ENCODE measurements around the gene SLC25A11.
A peak's percentile ranks its signal among the peaks of the same experiment; 100 is the strongest.

The SLC25A11 gene

GRCh38 chr17:4968486-4969046 lies 28.7 kb upstream of the SLC25A11 start:
- Histone ChIP-seq H2BK120ac (ENCODE audit: low read depth, low read length) (peak overlapping the region; percentile 15), H3K9ac (ENCODE audit: low read length) (peak overlapping the region; percentile 76), H2BK5ac (ENCODE audit: low read length) (peak overlapping the region; percentile 96), H2AK5ac (ENCODE audit: low read length) (peak overlapping the region; percentile 90), H3K23ac (ENCODE audit: low read length) (peak overlapping the region; percentile 34), H3K4me3 (ENCODE audit: low read length) (peak overlapping the region; percentile 83), H3K18ac (ENCODE audit: low read length) (peak overlapping the region; percentile 82), H3K4me1 (ENCODE audit: control insufficient read depth, low read depth, low read length) (peaks cover 4% of the 10 kb centered on the region), H4K5ac (ENCODE audit: low read length) (no peak overlapping the region), H3K36me3 (ENCODE audit: control insufficient read depth, insufficient read depth, low read length) (no peaks in the 10 kb centered on the region), H3K79me2 (ENCODE audit: control insufficient read depth, insufficient read depth, low read length) (peaks cover 6% of the 10 kb centered on the region), H3K4me2 (ENCODE audit: low read length) (peak overlapping the region; percentile 91), H3K79me1 (ENCODE audit: low read length) (peaks cover 10% of the 10 kb centered on the region), H4K8ac (ENCODE audit: low read depth, low read length) (no peak overlapping the region), H3K27ac (ENCODE audit: low read depth, low read length) (peak overlapping the region; percentile 58), H3K56ac (ENCODE audit: low read length) (peak overlapping the region; percentile 99), H3K4ac (ENCODE audit: low read depth, low read length) (peak overlapping the region; percentile 75), H2BK15ac (replicated peaks; ENCODE audit: low read depth) (no peak overlapping the region), H3K27me3 (ENCODE audit: insufficient read depth, low read length, poor library complexity) (no peaks in the 10 kb centered on the region)
- peak; percentile 69 for DNase-seq
- no CpG with 5 or more reads among the region's 23 CpGs for WGBS (ENCODE audit: extremely low coverage, insufficient coverage, low lambda C conversion rate)

GRCh38 chr17:4967539-4968485 lies 28.0 kb upstream of the SLC25A11 start, which contains the start of gene SPAG7:
SPAG7 (minus strand) TSS chr17:4967817; CDS start chr17:4967804, 13 bp downstream.
- H4K8ac ChIP-seq (ENCODE audit: low read depth, low read length), result no peak within 1 kb of the TSS
- no peaks in the 10 kb centered on the region for H3K36me3 ChIP-seq (ENCODE audit: control insufficient read depth, insufficient read depth, low read length)
- peak within 1 kb of the TSS; percentile 96 for H2BK5ac ChIP-seq (ENCODE audit: low read length)
- H3K4me1 ChIP-seq (ENCODE audit: control insufficient read depth, low read depth, low read length), result peaks cover 4% of the 10 kb centered on the region
- peaks cover 6% of the 10 kb centered on the region for H3K79me2 ChIP-seq (ENCODE audit: control insufficient read depth, insufficient read depth, low read length)
- H3K9ac ChIP-seq (ENCODE audit: low read length), result peak within 1 kb of the TSS; percentile 94
- peaks cover 10% of the 10 kb centered on the region for H3K79me1 ChIP-seq (ENCODE audit: low read length)
- H2AK5ac ChIP-seq (ENCODE audit: low read length), result peak within 1 kb of the TSS; percentile 68
- peak within 1 kb of the TSS; percentile 91 for H3K4me2 ChIP-seq (ENCODE audit: low read length)
- no peak within 1 kb of the TSS for H2BK15ac ChIP-seq (replicated peaks; ENCODE audit: low read depth)
- peak within 1 kb of the TSS; percentile 94 for H3K18ac ChIP-seq (ENCODE audit: low read length)
- H3K27ac ChIP-seq (ENCODE audit: low read depth, low read length), result peak within 1 kb of the TSS; percentile 97
- H4K5ac ChIP-seq (ENCODE audit: low read length), result no peak within 1 kb of the TSS
- H2BK120ac ChIP-seq (ENCODE audit: low read depth, low read length), result peak within 1 kb of the TSS; percentile 45
- H3K23ac ChIP-seq (ENCODE audit: low read length), result peak within 1 kb of the TSS; percentile 81
- H3K56ac ChIP-seq (ENCODE audit: low read length), result peak within 1 kb of the TSS; percentile 99
- H3K27me3 ChIP-seq (ENCODE audit: insufficient read depth, low read length, poor library complexity), result no peaks in the 10 kb centered on the region
- H3K4ac ChIP-seq (ENCODE audit: low read depth, low read length), result peak within 1 kb of the TSS; percentile 75
- WGBS (ENCODE audit: extremely low coverage, insufficient coverage, low lambda C conversion rate), result no CpG with 5 or more reads among the region's 66 CpGs
- H3K4me3 ChIP-seq (ENCODE audit: low read length), result peak within 1 kb of the TSS; percentile 83
- DNase-seq, result peak; percentile 97

- no peaks in the 10 kb centered on the region for H3K36me3 ChIP-seq (ENCODE audit: control insufficient read depth, insufficient read depth, low read length)
- DNase-seq, result peak; percentile 100
Observed at GRCh38 chr17:4966844-4967538, 27.1 kb upstream of the SLC25A11 start.

GRCh38 chr17:4965311-4965986 lies 25.6 kb upstream of the SLC25A11 start:
- no peak overlapping the region for H3K9ac ChIP-seq (ENCODE audit: low read length)
- H3K36me3 ChIP-seq (ENCODE audit: control insufficient read depth, insufficient read depth, low read length), result no peaks in the 10 kb centered on the region
- H2BK120ac ChIP-seq (ENCODE audit: low read depth, low read length), result no peak overlapping the region
- H3K4me2 ChIP-seq (ENCODE audit: low read length), result no peak overlapping the region
- no peaks in the 10 kb centered on the region for H3K27me3 ChIP-seq (ENCODE audit: insufficient read depth, low read length, poor library complexity)
- H3K18ac ChIP-seq (ENCODE audit: low read length), result no peak overlapping the region
- no peak overlapping the region for H3K27ac ChIP-seq (ENCODE audit: low read depth, low read length)
- no peak overlapping the region for H4K8ac ChIP-seq (ENCODE audit: low read depth, low read length)
- H3K23ac ChIP-seq (ENCODE audit: low read length), result no peak overlapping the region
- H3K79me1 ChIP-seq (ENCODE audit: low read length), result peaks cover 10% of the 10 kb centered on the region
- no peak overlapping the region for H2BK15ac ChIP-seq (replicated peaks; ENCODE audit: low read depth)
- H3K4me1 ChIP-seq (ENCODE audit: control insufficient read depth, low read depth, low read length), result peaks cover 4% of the 10 kb centered on the region
- no CpG with 5 or more reads among the region's 15 CpGs for WGBS (ENCODE audit: extremely low coverage, insufficient coverage, low lambda C conversion rate)
- no peak overlapping the region for H2AK5ac ChIP-seq (ENCODE audit: low read length)
- no peak overlapping the region for H2BK5ac ChIP-seq (ENCODE audit: low read length)
- H3K56ac ChIP-seq (ENCODE audit: low read length), result no peak overlapping the region
- no peak for DNase-seq
- H3K4ac ChIP-seq (ENCODE audit: low read depth, low read length), result no peak overlapping the region
- H3K79me2 ChIP-seq (ENCODE audit: control insufficient read depth, insufficient read depth, low read length), result peaks cover 6% of the 10 kb centered on the region
- H4K5ac ChIP-seq (ENCODE audit: low read length), result no peak overlapping the region
- H3K4me3 ChIP-seq (ENCODE audit: low read length), result no peak overlapping the region

More at GRCh38 chr17:4966844-4967538, 27.1 kb upstream of the SLC25A11 start:
- Histone ChIP-seq H3K4ac (ENCODE audit: low read depth, low read length) (peak overlapping the region; percentile 74), H3K9ac (ENCODE audit: low read length) (peak overlapping the region; percentile 94), H2AK5ac (ENCODE audit: low read length) (peak overlapping the region; percentile 68), H3K23ac (ENCODE audit: low read length) (peak overlapping the region; percentile 81), H3K27me3 (ENCODE audit: insufficient read depth, low read length, poor library complexity) (no peaks in the 10 kb centered on the region), H2BK120ac (ENCODE audit: low read depth, low read length) (peak overlapping the region; percentile 45), H4K8ac (ENCODE audit: low read depth, low read length) (no peak overlapping the region), H3K79me2 (ENCODE audit: control insufficient read depth, insufficient read depth, low read length) (peaks cover 6% of the 10 kb centered on the region), H2BK15ac (replicated peaks; ENCODE audit: low read depth) (no peak overlapping the region), H3K79me1 (ENCODE audit: low read length) (peaks cover 10% of the 10 kb centered on the region), H3K27ac (ENCODE audit: low read depth, low read length) (peak overlapping the region; percentile 97), H4K5ac (ENCODE audit: low read length) (no peak overlapping the region), H3K18ac (ENCODE audit: low read length) (peak overlapping the region; percentile 94), H3K4me1 (ENCODE audit: control insufficient read depth, low read depth, low read length) (peaks cover 4% of the 10 kb centered on the region), H3K4me2 (ENCODE audit: low read length) (peak overlapping the region; percentile 77), H3K4me3 (ENCODE audit: low read length) (peak overlapping the region; percentile 58), H2BK5ac (ENCODE audit: low read length) (peak overlapping the region; percentile 81), H3K56ac (ENCODE audit: low read length) (peak overlapping the region; percentile 96)
- WGBS (ENCODE audit: extremely low coverage, insufficient coverage, low lambda C conversion rate), result no CpG with 5 or more reads among the region's 42 CpGs

GRCh38 chr17:4960279-4960922 lies 20.6 kb upstream of the SLC25A11 start:
- peak overlapping the region; percentile 31 for H3K23ac ChIP-seq (ENCODE audit: low read length)
- H4K5ac ChIP-seq (ENCODE audit: low read length), result no peak overlapping the region
- no peak overlapping the region for H3K4me3 ChIP-seq (ENCODE audit: low read length)
- H4K8ac ChIP-seq (ENCODE audit: low read depth, low read length), result no peak overlapping the region
- H3K27ac ChIP-seq (ENCODE audit: low read depth, low read length), result no peak overlapping the region
- peaks cover 3% of the 10 kb centered on the region for H3K79me1 ChIP-seq (ENCODE audit: low read length)
- H3K4me2 ChIP-seq (ENCODE audit: low read length), result no peak overlapping the region
- H2AK5ac ChIP-seq (ENCODE audit: low read length), result no peak overlapping the region
- no peak overlapping the region for H2BK15ac ChIP-seq (replicated peaks; ENCODE audit: low read depth)
- H2BK5ac ChIP-seq (ENCODE audit: low read length), result no peak overlapping the region
- H3K56ac ChIP-seq (ENCODE audit: low read length), result peak overlapping the region; percentile 12
- H3K9ac ChIP-seq (ENCODE audit: low read length), result no peak overlapping the region
- H3K18ac ChIP-seq (ENCODE audit: low read length), result no peak overlapping the region
- no peak overlapping the region for H2BK120ac ChIP-seq (ENCODE audit: low read depth, low read length)
- H3K4ac ChIP-seq (ENCODE audit: low read depth, low read length), result no peak overlapping the region
- peaks cover 4% of the 10 kb centered on the region for H3K36me3 ChIP-seq (ENCODE audit: control insufficient read depth, insufficient read depth, low read length)
- H3K27me3 ChIP-seq (ENCODE audit: insufficient read depth, low read length, poor library complexity), result no peaks in the 10 kb centered on the region
- no peaks in the 10 kb centered on the region for H3K4me1 ChIP-seq (ENCODE audit: control insufficient read depth, low read depth, low read length)
- no CpG with 5 or more reads among the region's 9 CpGs for WGBS (ENCODE audit: extremely low coverage, insufficient coverage, low lambda C conversion rate)
- peaks cover 1% of the 10 kb centered on the region for H3K79me2 ChIP-seq (ENCODE audit: control insufficient read depth, insufficient read depth, low read length)
- DNase-seq, result peak; percentile 36

All from mesendoderm (in vitro differentiated cells).